Inflammatory macrophage treated with lipopolysaccharide for 4 hours (primary cell): Measurements from ENCODE around the gene PIGA.
"Not testable (repeated sequence)": the region's sequence is repeated elsewhere in the genome, so short reads cannot be mapped to it uniquely, and the experiment has no call there.

Experiments used
- DNase-seq: peaks from one replicate; pipeline ENCODE4 v3.0.0-alpha.2; 2020

Gene PIGA

DNA sequence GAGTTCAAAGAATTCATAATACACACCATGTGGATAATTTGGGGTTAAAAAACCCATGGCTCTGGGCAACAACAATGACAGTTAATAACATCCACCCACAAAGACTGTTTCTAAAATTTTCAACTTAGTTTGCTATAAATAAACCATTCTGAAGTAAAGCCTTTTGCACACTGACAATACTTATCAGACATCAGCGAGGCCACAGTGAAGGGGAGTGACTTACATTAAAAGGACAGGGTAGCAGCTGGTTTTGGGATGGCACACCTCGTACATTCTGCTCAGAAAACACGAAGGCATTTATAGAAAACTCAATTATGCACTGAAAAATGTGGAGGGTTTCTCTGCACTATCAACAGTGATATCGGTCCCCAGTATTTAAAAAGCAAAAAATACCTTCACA lies 15.0 kb downstream of the PIGA start:
- no peak for DNase-seq

DNA sequence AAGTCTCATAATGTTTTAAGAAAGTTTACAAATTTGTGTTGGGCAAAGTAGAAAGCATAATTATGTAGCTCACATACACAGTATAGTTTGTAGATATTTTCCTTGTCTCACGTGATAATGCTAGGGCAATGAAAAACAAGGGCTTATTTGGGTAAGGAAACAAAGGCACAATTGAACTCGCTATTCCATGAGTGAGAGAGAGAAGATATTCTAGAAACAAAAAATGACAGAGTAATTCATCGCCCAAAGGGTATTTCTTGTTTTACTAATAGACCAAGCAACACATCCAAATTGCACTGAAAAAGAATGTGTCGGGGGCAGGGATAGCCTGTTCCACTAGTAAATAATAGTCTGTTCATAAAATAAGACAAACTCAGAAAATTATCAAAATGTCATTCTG lies 16.2 kb downstream of the PIGA start:
- no peak for DNase-seq

DNA sequence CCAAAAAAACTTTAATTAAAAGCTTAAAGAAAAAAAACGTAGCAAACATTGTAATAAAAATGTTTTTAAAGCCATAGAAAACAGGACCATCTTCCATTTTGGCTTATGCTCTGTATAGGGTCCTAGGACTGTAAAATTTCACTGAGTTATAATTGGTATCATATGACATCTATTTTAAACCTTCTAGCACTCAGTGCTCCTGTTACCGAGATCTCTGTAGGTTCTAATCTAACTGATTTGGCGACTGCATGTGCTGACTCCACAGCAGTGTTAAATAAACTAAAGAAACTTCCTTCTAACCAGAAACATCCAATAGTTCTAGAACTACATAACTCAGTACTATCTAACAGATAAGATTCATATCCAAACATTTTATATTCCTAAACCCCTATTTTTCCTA lies 19.8 kb downstream of the PIGA start, which contains the start of gene ASB11:
TSS of gene ASB11 (minus strand) at position 132 of the 400 bp plus-strand sequence. CDS start at position 97, 35 bp downstream.
- DNase-seq: no peak

DNA sequence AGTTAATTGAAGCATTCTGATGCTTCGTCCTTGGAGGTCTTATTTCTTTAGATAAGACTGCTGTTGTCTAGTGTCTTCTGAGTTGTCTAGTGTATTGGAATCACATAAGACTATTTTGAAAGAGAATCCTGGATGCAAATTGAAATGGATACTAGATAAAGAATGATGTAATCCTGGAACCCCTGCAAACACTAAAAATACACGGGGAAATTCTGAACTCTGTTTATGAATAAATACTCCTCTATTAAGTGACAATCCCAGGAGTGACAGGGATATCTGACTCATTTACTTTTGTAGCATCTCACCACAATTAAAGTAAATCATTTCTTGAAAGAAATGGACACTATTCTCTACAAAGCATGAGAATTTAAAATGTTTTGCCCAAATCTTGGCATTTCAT lies 20.9 kb downstream of the PIGA start:
- no peak for DNase-seq

DNA sequence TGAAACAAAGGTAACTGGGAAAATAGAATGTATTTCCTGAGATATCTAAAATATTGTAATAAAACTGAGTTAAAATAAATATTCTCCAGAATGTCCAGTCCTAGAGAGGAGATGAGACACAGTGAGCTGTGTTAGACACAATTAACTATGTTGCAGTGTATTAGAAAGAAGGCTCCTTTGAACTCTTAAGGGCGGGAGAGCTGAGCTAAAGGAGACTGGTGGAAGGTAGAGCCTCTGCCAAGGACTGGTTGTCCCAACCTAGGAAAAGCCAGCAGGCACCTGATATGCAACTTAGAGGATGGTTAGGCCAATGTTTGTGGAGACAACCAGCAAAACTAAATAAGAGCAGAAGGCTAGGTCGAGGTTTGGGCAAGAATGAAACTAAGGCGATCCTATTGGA lies 24.2 kb downstream of the PIGA start:
- DNase-seq: no peak

DNA sequence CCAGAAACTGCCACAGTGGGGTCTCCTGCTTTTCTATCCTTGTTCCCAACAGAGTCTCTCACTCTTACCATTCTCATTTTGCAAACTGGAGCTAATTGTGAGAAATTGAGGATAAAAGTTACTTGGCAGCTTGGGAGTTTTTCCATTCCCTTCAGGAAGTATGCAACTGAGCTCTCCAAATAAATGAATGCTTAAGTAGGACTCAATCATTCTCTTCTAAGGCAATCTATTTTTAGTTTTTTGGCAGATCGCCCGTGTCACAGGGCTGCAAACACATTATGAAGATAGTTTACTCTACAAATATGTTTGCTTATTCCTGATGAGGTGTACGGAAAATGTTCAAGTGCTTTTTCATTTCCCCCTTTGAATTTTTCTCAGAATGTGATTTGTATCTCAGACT lies 25.2 kb downstream of the PIGA start:
- DNase-seq: no peak

DNA sequence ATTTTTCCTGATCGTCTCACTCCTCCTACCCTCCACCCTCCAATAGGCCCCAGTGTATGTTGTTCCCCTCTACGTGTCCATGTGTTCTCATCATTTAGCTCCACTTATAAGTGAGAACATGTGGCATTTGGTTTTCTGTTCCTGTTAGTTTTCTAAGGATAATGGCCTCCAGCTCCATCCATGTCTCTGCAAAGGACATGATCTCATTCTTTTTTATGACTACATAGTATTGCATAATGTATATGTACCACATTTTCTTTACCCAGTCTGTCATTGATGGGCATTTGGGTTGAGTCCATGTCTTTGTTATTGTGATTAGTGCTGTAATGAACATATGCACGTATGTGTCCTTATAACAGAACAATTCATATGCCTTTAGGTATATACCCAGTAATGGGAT lies 29.4 kb downstream of the PIGA start:
- not testable (repeated sequence) for DNase-seq

DNA sequence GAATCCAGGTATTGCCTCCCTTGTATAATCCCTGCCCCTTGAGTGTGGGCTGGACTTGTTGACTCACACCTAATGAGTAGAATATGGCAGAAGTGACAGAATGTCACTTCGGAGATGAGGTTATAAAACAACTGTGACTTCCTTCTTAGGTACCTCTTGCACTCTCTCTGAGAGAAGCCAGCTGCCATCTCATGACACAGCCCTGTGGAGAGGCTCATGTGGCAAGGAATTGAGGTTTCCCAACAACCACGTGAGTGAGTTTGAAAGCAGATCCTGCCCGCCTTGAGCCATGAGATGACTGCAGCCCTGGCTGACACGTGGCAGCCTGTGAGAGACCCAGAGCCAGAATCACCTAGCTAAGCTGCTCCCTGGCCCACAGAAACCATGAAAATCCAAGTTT lies 33.4 kb downstream of the PIGA start:
- peak; percentile 90 for DNase-seq

DNA sequence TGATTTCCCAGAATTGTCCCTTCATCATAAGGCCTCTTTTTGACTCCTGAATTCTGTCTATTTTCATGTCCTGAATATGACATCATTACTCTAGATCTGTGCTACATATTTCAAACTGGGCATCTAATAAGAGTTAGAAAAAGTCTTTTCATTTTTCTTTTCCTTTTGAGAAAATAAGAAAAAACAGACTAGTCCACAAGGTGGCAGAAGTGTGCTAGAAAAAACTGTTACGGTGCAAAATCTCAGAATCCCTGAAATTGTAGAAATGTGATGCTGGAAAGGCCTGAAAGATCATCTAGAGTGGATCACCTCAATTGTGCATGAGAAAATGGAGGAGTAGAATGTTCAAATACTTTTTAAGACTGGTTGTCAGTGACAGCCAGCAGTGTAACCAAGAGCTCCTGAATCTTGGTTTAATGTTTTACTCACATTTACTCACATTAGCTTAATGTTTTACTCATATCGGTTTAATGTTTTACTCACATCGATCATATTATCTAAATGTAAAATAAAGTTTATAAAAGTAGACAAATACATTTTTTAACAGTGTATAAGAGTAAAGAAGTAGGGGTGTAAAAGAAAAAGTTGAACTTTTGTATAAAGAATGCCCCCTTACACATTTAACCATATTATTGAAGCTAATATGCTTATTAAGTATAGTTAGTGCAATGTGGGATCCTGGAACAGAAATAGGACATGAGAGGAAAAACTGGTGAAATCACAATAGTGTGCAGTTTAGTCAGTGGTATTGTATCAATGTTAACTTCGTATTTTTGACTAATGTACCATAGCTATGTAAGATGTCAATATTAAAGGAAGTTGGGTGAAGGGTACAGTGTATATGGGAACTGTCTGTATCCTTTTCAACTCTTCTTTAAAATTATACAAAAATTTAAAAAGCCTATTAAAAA lies 35.1 kb downstream of the PIGA start:
- DNase-seq: peak; percentile 30

DNA sequence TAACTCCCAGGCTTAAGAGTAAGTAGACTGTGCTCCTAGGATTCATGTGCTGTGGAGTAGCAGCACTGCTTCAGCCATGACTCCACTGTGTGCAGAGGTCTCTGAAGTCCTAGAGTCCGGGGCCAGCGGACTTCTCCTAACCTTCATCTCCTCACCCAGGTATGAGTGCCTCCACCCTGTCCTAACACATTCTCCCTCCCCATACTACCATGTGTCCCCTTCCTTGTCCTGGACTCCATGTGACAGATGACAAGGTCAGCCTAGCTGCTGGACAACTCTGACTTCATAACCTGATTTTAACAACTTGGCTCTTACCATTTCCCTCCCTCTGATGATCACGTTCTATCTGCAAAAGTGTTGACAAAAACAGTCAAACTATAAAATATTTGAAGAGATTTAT lies 36.5 kb downstream of the PIGA start:
- no peak for DNase-seq

DNA sequence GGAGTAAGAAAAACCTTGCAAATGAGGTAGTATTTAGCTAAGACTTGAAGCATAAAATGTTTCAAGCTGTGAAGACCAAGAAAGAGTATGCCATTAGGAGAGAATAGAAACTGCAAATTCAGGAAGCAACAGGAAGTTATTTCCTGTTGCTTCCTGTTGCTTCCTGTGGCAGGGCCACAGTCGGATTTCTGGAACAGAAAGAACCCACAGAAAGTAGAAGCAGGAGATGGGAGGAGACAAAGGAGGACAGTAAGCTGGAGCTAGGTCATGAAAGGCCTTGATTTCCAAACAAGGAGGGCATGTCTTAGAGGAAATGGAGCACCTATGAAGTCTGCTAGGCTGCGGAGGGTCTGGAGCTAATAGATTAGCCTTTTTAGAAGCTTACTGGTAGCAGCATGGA lies 37.1 kb downstream of the PIGA start:
- peak; percentile 18 for DNase-seq

DNA sequence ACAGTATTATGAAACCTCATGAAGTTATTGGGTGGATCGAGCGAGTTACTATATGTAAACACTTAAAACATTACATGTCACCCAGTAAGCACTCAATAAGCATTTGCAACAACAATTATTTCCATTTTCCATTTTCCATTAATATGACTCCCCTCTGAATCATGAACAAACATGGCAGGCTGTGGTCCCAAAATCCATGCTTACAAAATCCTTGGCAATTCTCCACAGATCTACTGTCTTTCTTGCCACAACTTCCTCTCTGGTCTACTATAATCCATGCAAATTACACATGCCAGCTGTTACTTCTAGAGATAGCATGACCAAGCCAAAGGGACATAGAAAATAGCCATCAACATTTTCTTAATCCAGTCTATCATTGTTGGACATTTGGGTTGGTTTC lies 41.9 kb downstream of the PIGA start:
- no peak for DNase-seq

DNA sequence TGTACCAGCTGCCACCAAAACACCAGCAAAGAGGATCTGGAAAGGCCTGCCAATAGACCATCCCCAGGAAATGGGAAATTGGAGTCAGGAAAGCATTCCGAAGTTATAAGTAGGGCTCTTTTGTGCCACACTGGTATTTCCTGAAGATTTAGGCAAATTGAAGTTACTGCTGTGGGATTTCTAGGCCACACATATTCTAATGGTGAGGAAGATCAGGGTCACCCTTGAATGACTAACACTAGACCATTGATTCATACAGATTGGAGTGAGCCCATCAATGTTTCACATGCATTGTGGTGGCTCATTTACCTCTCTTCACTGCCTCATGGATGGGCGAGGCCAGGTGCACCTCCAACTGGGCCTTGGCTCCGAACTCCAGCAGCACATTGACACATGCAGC lies 42.5 kb downstream of the PIGA start:
- DNase-seq: no peak

DNA sequence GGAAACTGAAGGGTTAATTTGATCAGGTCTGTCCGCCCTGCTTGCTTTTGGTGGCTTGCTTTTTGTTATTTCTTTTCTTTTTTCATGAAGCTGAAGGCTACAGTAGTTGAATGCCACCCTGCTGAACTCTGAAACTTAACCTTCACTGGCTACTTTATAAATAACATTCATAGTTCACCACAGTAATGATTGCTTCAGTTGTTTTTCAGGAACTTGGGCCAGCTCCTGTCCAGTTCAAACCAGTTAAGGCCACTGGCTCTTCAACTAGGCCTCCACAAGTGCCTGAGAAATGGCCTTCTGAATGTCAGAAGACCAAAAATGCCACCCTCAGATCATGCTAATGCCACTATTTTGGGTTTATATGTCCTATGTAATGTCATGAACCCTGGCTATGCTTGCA lies 57.7 kb downstream of the PIGA start:
- DNase-seq: no peak

DNA sequence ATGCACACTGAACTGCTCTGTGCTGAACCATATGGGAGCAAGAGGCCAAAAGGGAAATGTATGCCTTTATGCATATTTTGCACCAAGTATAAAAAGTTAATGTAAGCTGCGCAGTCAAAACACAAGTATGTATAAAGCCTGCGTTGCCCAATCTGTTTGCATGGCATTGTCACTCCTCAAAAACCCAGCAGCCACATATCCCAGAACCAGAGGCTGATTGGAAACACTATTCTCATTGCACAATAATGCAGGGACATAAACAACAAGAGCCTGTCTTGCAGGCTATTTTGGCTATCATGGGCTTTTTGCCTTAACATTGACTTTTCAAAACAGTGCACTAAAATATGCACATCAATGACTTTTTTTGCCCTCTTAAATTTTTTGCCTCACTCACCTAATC lies 60.4 kb downstream of the PIGA start:
- DNase-seq: no peak

DNA sequence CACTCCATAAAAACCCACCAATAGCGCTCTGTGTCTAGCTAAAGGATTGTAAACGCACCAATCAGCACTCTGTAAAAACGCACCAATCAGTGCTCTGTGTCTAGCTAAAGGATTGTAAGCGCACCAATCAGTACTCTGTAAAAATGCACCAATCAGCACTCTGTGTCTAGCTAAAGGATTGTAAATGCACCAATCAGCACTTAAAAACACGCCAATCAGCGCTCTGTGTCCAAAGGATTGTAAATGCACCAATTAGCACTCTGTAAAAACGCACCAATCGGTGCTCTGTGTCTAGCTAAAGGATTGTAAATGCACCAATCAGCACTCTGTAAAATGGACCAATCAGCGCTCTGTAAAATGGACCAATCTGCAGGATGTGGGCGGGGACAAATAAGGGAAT lies 62.0 kb downstream of the PIGA start:
- DNase-seq: not testable (repeated sequence)

DNA sequence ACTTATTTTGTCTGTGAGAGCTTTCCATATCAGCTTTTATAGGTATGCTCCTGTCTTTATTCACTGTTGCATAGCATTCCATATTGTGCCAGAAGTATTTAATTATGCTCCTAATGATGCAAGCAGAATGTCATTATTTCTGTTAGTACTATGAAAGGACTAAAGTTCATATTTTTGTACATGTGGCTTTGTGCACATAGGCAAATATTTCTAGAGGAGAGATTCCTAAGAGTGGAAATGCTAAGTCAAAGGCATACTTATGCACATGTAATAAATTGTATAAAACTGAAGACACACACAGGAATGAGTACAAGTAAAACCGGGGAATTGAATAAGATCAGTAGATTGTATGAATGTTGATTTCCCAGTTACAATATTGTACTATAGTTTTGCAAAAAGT lies 63.6 kb downstream of the PIGA start:
- no peak for DNase-seq

DNA sequence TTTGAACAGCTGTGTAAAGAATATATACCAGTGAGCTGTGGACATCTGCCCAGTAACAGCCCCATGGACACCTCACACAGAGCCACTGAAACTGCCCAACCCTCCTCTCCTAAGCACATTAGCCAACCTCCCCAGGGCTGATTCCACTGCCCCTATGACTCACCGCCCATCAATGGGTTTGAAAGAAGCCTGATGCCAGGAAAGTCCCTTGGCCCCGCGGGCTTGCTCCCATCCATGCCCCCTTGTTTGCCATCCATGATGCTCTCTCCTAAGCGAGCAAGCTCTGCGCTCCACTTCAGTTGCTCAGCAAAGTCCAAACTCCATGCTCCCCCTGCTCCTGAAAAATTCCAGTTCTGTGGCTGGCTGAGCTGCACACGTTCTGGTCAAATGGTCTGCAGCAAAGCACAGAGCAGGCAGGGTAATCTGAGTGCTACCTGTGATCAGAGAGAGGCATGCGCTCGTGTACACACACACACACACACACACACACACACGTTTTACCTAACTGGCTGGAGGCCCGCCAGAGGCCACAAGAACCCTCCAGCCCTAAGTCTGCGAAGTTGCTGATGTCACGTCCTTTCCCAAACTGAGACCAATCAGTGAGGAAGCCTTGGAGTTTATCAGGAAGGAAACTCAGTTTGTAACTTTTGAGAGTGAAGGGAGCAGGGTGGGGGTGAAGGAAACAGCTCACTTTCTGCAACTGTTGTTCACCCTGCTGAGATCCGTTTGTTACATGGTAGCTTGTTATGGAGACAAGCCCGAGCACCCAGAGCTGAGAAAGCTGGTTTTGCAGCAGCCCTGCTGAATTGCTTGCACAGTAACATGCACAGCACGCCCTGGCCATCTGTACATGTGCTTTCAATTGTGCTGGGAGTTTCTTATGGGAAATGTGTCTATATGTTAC lies 65.5 kb downstream of the PIGA start, which contains the start of gene ASB9:
TSS of gene ASB9 (minus strand) at position 466 of the 904 bp plus-strand sequence. CDS start at position 257, 209 bp downstream.
- peak; percentile 24 for DNase-seq
